Spleen (tissue), 11 donors: Measurements from ENCODE around the gene AK9. TPM values are rescaled to one million over a fixed set of nuclear protein-coding genes. Genes with fewer than 3 reads are reported as not detected.
A peak's percentile ranks its signal among the peaks of the same experiment; 100 is the strongest.

ENCODE experiments used
- DNase-seq: peaks from one replicate; pipeline ENCODE4 v3.0.0-alpha.2; 2020
- H3K27ac ChIP-seq, 8 donors: fragments of 200-600 bp; sonication (generic) in 7 of 8; 1 replicate in 4 of 8; 2 replicates in 4 of 8; pipeline versions ENCODE4 v1.5.0 to v1.8.0; 2016 to 2021; ENCODE audit warnings: inconsistent platforms in 4 of 8, mild to moderate bottlenecking in 4 of 8, moderate library complexity in 1 of 8
- H3K27me3 ChIP-seq, 7 donors: fragments of 200-600 bp; sonication (generic) in 6 of 7; replicated peaks in 1 of 7; 1 replicate in 4 of 7; 2 replicates in 3 of 7; pipeline versions ENCODE4 v1.5.0 to v1.8.0; 2016 to 2021; ENCODE audit warnings: inconsistent platforms in 3 of 7, mild to moderate bottlenecking in 1 of 7
- H3K36me3 ChIP-seq, 6 donors: fragments of 200-600 bp; sonication (generic) in 5 of 6; 1 replicate in 4 of 6; 2 replicates in 2 of 6; pipeline versions ENCODE4 v1.5.0 to v1.8.0; 2016 to 2021; ENCODE audit warnings: inconsistent platforms in 2 of 6
- H3K4me1 ChIP-seq, 6 donors: fragments of 200-600 bp; sonication (generic) in 5 of 6; 1 replicate in 3 of 6; 2 replicates in 3 of 6; pipeline versions ENCODE4 v1.5.0 to v1.8.0; 2016 to 2021; ENCODE audit warnings: inconsistent platforms in 3 of 6
- H3K4me3 ChIP-seq, 8 donors: fragments of 200-600 bp; sonication (generic) in 7 of 8; 1 replicate in 4 of 8; 2 replicates in 4 of 8; pipeline versions ENCODE4 v1.5.0 to v1.8.0; 2016 to 2021; ENCODE audit warnings: inconsistent platforms in 4 of 8, mild to moderate bottlenecking in 4 of 8, moderate library complexity in 2 of 8
- H3K9me3 ChIP-seq, 8 donors: fragments of 200-600 bp; sonication (generic) in 7 of 8; 1 replicate in 4 of 8; 2 replicates in 4 of 8; pipeline versions ENCODE4 v1.5.0 to v1.8.0; 2016 to 2021; ENCODE audit warnings: inconsistent platforms in 4 of 8
- POLR2A ChIP-seq, 3 donors: fragments of 450-650 bp; IDR thresholded peaks; one replicate each; pipeline ENCODE4 v1.5.1; 2017; ENCODE audit warnings: antibody characterized with exemption in 3 of 3, mild to moderate bottlenecking in 1 of 3
- POLR2AphosphoS5 ChIP-seq, 3 donors: sonication (generic); formaldehyde crosslinking; IDR thresholded peaks; one replicate each; pipeline ENCODE4 v1.5.1; 2017; ENCODE audit warnings: antibody characterized with exemption in 3 of 3
- WGBS, 5 donors: extraction: QIAGEN DNeasy Blood & Tissue Kit in 3 of 5; methylation state at CpG; one replicate each; pipeline versions ENCODE4 v1.1.5 to v1.1.7; 2013 to 2018; 5-methylcytosine and 5-hydroxymethylcytosine counted together
- intact Hi-C: fragments of 100-400 bp; cut with DNase I; formaldehyde crosslinking; loops from one replicate; pipeline ENCODE4 v1.15.0; 2023; ENCODE audit warnings: low total_unique reads
- polyA plus RNA-seq, 3 donors: library from polyadenylated mRNA; stranded (reverse); fragments of 200-250 nt; gene quantifications; one replicate each; pipeline ENCODE4 v1.2.1, GENCODE V29; 2013
- total RNA-seq, 7 donors: library from RNA; depleted of rRNA in 3 of 7; stranded (reverse); fragments of >200 nt in 3 of 7; fragmentation: NEBNext Ultra II Directional in 4 of 7; extraction: Animal tissue kit (Norgen Biotek cat#: 25700) in 4 of 7; gene quantifications; one replicate each; pipeline versions ENCODE4 v1.1.0 to v1.2.1, GENCODE V29; 2016 to 2021
- TF ChIP-seq, protein P1 (sequence below), 11 experiments: fragments of 200-600 bp in 7 of 11; fragments of 450-650 bp in 4 of 11; sonication (generic) in 4 of 11; IDR thresholded peaks in 8 of 11; conservative IDR thresholded peaks in 3 of 11; 1 replicate in 7 of 11; 2 replicates in 4 of 11; pipeline versions ENCODE4 v1.4.0 to v1.8.0; 2016 to 2021; ENCODE audit warnings: antibody characterized with exemption in 11 of 11, inconsistent platforms in 4 of 11, mild to moderate bottlenecking in 1 of 11
- donor health status: healthy with polysubstance abuse.
- donor health status: DM: no; HTN: no; CAD: no; lungs with moderate emphysema.
- donor health status: DM: no; HTN: no; CAD: no.
- donor health status: Bipolar disorder and iron deficiency.
- donor health status: healthy.
- donor health status: DM: no; HTN: no; CAD: no.
- donor health status: DM: yes; HTN: yes; CAD: no.

Gene AK9
- total and polyA plus RNA-seq, 10 donors: 3.8 to 24.9 (median 11.5) TPM

DNA sequence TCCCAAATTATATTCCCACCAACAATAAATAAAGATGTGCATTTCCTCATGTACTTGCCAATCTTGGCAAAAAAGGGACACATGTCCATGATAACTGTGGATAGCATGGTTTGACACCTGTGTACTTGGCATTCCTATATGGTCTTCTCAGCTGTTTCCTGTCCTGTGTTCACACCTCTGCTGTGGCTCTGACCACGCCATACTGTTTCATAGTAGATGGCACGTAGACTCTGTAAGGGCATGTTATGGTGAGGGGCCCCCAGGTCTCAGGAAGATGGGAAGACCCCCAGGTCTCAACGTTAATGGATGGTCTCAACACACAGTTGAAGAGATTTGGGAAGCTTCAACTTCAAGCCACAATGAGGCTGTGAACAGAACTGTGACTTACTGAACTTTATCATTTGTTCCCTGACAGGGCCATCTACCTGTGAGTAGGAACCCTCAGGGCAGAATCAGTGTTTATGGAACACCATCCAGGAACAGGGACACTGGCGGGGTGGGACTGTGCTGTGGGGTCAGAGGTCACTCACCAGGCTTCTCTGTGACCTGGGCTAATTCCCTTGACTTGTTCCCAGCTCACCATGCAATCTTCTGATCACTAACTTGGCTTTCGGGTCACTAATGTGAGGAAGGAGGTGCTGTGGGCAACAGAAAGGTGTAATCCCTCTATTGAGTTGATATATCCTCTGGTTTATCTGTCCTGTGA is 219.7 kb downstream of the AK9 start:
- Histone ChIP-seq H3K4me3 (no peak overlapping the region), H3K9me3 (no peaks in the 10 kb centered on the region), H3K27ac (peak overlapping the region in 1 of 8 donors; percentile 37), H3K36me3 (peaks cover 0 to 100% (median 82%) of the 10 kb centered on the region in 6 donors), H3K4me1 (peaks cover 3 to 64% (median 20%) of the 10 kb centered on the region in 6 donors), H3K27me3 (no peaks in the 10 kb centered on the region)
- intact Hi-C loops: no loop called here
- no peak for TF ChIP-seq POLR2A (IDR thresholded peaks at IDR 0.05)
- TF ChIP-seq, protein P1, sequence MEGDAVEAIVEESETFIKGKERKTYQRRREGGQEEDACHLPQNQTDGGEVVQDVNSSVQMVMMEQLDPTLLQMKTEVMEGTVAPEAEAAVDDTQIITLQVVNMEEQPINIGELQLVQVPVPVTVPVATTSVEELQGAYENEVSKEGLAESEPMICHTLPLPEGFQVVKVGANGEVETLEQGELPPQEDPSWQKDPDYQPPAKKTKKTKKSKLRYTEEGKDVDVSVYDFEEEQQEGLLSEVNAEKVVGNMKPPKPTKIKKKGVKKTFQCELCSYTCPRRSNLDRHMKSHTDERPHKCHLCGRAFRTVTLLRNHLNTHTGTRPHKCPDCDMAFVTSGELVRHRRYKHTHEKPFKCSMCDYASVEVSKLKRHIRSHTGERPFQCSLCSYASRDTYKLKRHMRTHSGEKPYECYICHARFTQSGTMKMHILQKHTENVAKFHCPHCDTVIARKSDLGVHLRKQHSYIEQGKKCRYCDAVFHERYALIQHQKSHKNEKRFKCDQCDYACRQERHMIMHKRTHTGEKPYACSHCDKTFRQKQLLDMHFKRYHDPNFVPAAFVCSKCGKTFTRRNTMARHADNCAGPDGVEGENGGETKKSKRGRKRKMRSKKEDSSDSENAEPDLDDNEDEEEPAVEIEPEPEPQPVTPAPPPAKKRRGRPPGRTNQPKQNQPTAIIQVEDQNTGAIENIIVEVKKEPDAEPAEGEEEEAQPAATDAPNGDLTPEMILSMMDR (IDR thresholded peaks at IDR 0.05 in 8 of 11, conservative IDR thresholded peaks at IDR 0.05 in 3 of 11): no peak
- no peak for TF ChIP-seq POLR2AphosphoS5 (IDR thresholded peaks at IDR 0.05)
- DNase-seq: no peak
- WGBS, 5 donors: 87 to 91% (median 88%) methylated on average over 3 to 5 of the region's 5 CpGs

DNA sequence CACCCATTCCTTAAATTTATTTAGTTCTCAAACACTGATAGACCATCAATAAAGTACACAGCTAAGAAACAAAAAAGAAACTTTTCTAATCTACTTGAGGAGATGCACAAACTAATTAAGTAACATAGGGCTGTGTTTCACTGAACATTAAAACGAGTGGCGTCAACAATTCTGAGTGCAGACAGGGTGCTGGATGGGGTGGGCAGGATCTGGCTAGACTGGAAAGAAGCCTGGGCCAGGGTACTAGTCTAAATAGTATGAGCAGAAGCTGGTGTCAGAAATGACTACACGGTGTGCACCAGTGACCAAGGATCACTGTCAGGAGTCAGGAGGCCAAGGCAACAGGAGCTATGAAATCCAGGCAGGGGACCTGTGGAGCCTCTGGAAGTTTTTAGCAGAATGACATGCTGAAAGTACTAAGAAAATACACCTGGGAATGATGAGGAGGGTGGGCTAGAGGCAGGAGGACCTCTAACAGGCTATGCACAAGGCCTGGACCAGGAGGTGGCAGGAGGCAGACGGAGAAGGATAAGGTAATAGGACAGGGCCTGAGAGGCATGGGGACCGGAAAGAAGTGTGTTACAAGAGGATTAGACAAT is 221.3 kb downstream of the AK9 start:
- 75 to 94% (median 84%) methylated on average over 5 of the region's 5 CpGs for WGBS, 5 donors
- intact Hi-C loops: no loop called here
- DNase-seq: no peak
- peaks cover 3 to 67% (median 16%) of the 10 kb centered on the region in 6 donors for H3K4me1 ChIP-seq
- H3K9me3 ChIP-seq: no peaks in the 10 kb centered on the region
- no peaks in the 10 kb centered on the region for H3K27me3 ChIP-seq
- H3K4me3 ChIP-seq: no peak overlapping the region
- H3K27ac ChIP-seq: peak overlapping the region in 1 of 8 donors; percentile 49
- no peak for TF ChIP-seq POLR2A (IDR thresholded peaks at IDR 0.05)
- TF ChIP-seq, protein P1 (IDR thresholded peaks at IDR 0.05 in 8 of 11, conservative IDR thresholded peaks at IDR 0.05 in 3 of 11): no peak
- TF ChIP-seq POLR2AphosphoS5 (IDR thresholded peaks at IDR 0.05): no peak
- peaks cover 2 to 100% (median 81%) of the 10 kb centered on the region in 6 donors for H3K36me3 ChIP-seq

DNA sequence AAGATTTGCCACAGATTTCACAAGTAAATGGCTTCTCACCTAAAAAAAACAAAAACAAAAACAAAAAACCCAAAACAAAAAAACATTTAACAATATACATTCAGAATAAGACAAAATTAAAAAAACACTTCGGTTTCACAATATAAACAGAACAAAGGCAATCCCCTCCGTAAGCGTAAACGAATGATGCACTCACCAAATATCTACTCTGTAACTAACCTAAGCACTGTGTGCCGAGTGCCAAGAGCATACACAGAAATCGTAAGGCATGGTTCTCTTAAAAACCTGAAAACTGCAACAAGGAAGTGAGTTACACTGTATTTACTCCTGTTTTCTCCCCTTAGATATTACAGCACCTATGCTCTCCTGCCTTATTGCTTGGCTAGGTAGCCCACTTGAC is 223.3 kb downstream of the AK9 start:
- TF ChIP-seq, protein P1 (IDR thresholded peaks at IDR 0.05 in 8 of 11, conservative IDR thresholded peaks at IDR 0.05 in 3 of 11): no peak
- TF ChIP-seq POLR2AphosphoS5 (IDR thresholded peaks at IDR 0.05): no peak
- WGBS, 5 donors: 92 to 98% (median 95%) methylated on average over 6 of the region's 6 CpGs
- intact Hi-C loops: no loop called here
- Histone ChIP-seq H3K27ac (no peak overlapping the region), H3K4me3 (no peak overlapping the region), H3K9me3 (no peaks in the 10 kb centered on the region), H3K27me3 (no peaks in the 10 kb centered on the region), H3K36me3 (peaks cover 2 to 100% (median 72%) of the 10 kb centered on the region in 6 donors), H3K4me1 (peaks cover 3 to 60% (median 11%) of the 10 kb centered on the region in 6 donors)
- no peak for DNase-seq

DNA sequence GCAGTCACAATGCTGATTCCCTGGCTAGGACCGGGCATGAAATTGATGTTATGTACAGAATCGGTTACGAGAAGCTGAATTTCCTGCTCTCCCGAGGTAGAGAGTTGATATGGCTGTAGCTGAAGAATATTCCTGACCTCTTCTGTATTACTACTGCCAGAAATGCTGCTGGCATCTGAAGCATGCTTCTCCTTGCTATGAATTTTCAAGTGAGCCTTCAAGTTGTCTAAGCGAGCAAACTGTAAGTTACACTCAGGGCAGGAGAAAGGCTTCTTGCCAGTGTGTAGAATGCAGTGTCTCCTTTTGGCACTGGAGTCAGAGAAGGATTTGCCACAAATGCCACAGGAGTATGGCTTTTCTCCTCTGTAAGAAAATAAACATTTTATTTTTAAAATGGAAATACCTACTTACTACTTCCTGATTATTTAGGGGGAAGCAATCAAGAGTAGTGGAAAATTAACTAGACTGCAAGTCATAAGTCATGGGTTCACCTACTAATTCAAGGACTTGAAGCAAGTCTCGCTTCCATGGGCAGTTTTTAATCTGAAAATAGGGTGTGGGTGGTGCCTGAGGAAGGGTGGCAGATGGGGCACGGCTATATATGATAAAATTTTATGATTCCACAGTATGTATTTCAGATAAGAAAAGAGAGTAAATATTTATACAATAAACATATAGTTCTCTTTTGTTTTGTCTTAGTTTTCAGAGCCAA is 224.6 kb downstream of the AK9 start:
- intact Hi-C loops: no loop called here
- H3K4me3 ChIP-seq: no peak overlapping the region
- WGBS, 5 donors: 85 to 90% (median 86%) methylated on average over 7 of the region's 7 CpGs
- TF ChIP-seq POLR2AphosphoS5 (IDR thresholded peaks at IDR 0.05): no peak
- TF ChIP-seq, protein P1 (IDR thresholded peaks at IDR 0.05 in 8 of 11, conservative IDR thresholded peaks at IDR 0.05 in 3 of 11): no peak
- no peak for TF ChIP-seq POLR2A (IDR thresholded peaks at IDR 0.05)
- peaks cover 0 to 1% (median 0%) of the 10 kb centered on the region in 8 donors for H3K9me3 ChIP-seq
- peaks cover 2 to 100% (median 71%) of the 10 kb centered on the region in 6 donors for H3K36me3 ChIP-seq
- DNase-seq: no peak
- no peak overlapping the region for H3K27ac ChIP-seq
- peaks cover 0 to 47% (median 0%) of the 10 kb centered on the region in 6 donors for H3K4me1 ChIP-seq
- H3K27me3 ChIP-seq: no peaks in the 10 kb centered on the region
